ENCODE data around the gene INSR.

The INSR gene

DNA sequence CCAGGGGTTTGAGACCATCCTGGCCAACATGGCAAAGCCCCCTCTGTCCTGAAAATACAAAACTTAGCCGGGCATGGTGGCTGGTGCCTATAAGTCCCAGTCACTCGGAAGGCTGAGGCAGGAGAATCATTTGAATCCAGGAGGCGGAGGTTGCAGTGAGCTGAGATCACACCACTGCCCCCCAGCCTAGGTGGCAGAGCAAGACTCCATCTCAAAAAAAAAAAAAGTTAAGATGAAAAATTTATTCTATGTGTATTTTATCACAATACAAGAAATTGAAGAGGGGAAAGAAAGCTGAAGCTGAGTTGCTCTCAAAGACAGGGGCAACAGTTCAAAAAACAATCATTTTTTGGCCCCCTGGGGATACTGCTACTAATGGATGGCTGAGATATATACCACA, 31.1 kb downstream of the INSR start:
- TF ChIP-seq, protein P1, sequence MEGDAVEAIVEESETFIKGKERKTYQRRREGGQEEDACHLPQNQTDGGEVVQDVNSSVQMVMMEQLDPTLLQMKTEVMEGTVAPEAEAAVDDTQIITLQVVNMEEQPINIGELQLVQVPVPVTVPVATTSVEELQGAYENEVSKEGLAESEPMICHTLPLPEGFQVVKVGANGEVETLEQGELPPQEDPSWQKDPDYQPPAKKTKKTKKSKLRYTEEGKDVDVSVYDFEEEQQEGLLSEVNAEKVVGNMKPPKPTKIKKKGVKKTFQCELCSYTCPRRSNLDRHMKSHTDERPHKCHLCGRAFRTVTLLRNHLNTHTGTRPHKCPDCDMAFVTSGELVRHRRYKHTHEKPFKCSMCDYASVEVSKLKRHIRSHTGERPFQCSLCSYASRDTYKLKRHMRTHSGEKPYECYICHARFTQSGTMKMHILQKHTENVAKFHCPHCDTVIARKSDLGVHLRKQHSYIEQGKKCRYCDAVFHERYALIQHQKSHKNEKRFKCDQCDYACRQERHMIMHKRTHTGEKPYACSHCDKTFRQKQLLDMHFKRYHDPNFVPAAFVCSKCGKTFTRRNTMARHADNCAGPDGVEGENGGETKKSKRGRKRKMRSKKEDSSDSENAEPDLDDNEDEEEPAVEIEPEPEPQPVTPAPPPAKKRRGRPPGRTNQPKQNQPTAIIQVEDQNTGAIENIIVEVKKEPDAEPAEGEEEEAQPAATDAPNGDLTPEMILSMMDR (IDR thresholded peaks at IDR 0.05; ENCODE audit: low read depth, low read length), result no peak
- no peak overlapping the region for H3K4me3 ChIP-seq (ENCODE audit: low read depth, low read length)

DNA sequence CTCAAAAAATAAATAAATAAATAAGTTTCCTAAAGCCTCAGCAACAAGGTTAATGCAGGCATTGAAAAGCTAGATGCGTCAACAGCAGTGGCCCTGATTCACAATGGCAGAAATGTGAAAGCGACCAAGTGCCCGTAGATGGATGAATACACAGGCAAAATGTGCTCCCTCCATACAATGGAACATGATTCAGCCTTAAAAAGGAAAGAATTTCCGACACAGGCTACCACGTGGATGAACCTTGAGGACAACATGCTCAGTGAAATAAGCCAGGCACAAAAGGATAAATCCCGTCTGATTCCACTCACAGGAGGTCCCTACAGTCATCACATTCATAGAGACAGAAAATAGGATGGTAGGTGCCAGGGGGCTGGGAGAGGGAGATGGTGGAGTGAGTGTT, 31.7 kb downstream of the INSR start:
- TF ChIP-seq, protein P1 (IDR thresholded peaks at IDR 0.05; ENCODE audit: low read depth, low read length), result no peak
- no peak overlapping the region for H3K4me3 ChIP-seq (ENCODE audit: low read depth, low read length)

DNA sequence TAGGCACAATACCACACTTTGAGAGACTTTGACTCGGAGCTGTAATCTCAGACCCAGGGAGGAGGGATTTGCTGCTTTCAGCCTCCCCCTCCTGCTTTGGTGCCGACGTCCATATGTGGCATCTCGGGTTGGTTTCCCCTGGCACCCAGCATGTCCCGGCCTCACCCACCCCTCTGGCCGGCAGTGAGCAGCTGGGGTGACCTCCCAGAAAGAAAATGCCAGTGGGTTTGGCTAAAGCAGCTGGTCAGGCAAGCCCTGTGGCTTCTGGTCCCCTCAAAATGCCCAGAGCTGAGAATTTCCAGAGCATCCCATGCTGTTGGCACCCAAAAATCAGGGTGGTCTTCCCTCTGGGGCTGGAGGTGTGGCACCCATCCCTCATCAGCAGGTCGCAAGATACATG, 34.1 kb downstream of the INSR start:
- TF ChIP-seq, protein P1 (IDR thresholded peaks at IDR 0.05; ENCODE audit: low read depth, low read length), result no peak
- H3K4me3 ChIP-seq (ENCODE audit: low read depth, low read length), result no peak overlapping the region

DNA sequence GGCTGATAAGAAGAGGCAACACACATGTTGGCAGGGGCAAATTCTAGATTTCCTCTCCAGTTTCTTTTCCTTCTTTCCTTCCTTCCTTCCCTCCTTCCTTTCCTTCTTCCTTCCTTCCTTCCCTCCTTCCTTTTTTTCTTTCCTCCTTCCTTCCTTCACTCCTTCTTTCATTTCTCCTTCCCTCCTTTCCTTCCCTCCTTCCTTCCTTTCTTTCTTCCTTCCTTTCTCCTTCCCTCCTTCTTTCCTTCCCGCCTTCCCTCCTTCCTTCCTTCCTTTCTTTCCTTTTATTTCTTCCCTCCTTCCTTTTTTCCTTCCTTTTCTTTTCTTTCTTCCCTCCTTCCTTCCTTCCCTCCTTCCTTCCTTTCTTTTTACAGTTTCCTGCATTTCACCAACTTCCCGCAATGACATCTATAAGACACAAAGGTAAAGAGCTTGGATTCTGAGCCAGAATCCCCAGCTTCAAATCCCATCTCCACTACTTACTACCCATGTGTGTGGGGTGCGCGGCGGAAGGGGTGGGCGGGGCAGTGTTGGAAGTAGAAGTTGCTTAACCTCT, 35.3 kb downstream of the INSR start:
- TF ChIP-seq, protein P1 (IDR thresholded peaks at IDR 0.05; ENCODE audit: low read depth, low read length), result no peak
- H3K4me3 ChIP-seq (ENCODE audit: low read depth, low read length), result no peak overlapping the region

DNA sequence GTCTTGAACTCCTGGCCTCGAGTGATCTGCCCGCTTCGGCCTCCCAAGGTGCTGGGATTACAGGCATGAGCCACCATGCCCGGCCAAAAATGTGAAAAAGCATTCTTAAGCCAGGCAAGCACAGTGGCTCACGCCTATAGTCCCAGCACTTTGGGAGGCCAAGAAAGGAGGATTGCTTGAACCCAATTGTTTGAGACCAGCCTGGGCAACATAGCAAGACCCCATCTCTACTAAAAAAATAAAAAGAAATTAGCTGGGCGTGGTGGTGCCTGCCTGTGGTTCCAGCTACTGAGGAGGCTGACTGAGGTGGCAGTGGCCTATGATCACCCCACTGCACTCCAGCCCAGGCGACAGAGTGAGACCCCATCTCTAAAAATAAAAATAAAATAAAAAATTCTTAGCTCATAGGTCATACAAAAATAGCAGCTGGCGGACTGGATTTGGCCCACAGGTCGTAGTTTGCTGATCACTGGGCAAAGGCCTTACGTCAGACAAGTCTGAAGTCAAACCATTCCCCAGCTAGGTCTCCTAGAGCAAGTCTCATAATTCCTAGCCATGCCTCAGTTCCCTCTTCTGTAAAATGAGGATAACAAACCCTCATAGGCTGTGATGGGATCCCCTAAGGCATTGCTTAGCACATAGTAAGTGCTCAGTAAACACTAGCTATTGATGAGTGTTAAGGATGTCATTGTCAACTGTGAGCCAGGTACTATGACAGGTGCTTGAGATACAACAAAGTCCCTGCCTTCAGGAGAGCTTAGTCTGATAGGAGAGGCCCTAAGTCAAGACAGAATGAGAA, 36.0 kb downstream of the INSR start:
- TF ChIP-seq, protein P1 (IDR thresholded peaks at IDR 0.05; ENCODE audit: low read depth, low read length), result no peak
- no peak overlapping the region for H3K4me3 ChIP-seq (ENCODE audit: low read depth, low read length)

DNA sequence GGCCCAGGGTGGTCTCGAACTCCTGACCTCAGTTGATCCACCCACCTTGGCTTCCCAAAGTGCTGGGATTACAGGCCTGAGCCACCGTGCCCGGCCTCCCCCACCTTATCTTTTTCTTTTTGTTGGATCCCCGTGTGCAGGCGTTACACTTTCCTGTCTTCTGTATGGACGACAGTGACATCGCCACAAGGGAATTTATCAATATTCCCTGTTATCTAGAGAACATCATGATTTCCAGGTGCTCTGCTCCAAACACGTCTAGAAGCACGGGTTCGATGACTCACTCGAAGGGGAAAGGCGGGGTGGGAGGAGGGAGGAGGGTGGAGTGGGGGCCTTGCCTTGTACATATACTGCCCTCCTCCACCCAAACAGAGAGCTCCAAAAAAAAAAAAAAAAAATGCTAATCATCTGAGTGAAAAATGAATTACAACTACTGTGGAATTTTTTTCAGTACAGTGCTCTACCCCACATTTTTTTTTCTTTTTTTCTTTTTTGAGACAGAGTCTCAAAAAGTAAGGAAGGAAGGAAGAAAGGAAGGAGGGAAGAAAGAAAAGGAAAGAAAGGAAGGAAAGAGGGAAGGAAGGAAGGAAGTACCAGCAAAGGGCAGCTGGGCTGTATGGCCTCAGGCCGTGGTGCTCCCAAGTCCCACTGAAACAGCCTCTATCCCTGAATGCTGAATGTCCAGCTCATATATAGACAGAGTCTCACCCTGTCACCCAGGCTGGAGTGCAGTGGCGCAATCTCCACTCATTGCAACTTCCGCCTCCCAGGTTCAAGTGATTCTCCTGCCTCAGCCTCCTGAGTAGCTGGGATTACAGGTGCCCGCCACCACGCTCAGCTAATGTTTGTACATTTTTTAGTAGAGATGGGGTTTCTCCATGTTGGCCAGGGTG, 36.8 kb downstream of the INSR start:
- TF ChIP-seq, protein P1 (IDR thresholded peaks at IDR 0.05; ENCODE audit: low read depth, low read length), result no peak
- no peak overlapping the region for H3K4me3 ChIP-seq (ENCODE audit: low read depth, low read length)
